GM19463 (cell line): ENCODE data around the gene AMY2B.
A peak's percentile ranks its signal among the peaks of the same experiment; 100 is the strongest.
"Not testable (repeated sequence)": the region's sequence is repeated elsewhere in the genome, so short reads cannot be mapped to it uniquely, and the experiment has no call there.

Experiments
- ATAC-seq: cut with Tn5 transposase; IDR thresholded peaks from one replicate; pipeline ENCODE4 v1.9.1; 2021; ENCODE audit warnings: mild to moderate bottlenecking, moderate library complexity; ENCODE audit not compliant: unreplicated experiment

The AMY2B gene

GRCh38 chr1:103571289-103571688, at the start of gene AMY2B:
Gene AMY2B, plus strand, starts transcription at chr1:103571589. Its CDS starts 14 bp downstream, at chr1:103571603.
- not testable (repeated sequence) for ATAC-seq

- no peak for ATAC-seq
Observed at GRCh38 chr1:103523346-103523745, 48.0 kb upstream of the AMY2B start.

- ATAC-seq, result peak; percentile 53
Observed at GRCh38 chr1:103525114-103525606, 46.2 kb upstream of the AMY2B start.

DNA sequence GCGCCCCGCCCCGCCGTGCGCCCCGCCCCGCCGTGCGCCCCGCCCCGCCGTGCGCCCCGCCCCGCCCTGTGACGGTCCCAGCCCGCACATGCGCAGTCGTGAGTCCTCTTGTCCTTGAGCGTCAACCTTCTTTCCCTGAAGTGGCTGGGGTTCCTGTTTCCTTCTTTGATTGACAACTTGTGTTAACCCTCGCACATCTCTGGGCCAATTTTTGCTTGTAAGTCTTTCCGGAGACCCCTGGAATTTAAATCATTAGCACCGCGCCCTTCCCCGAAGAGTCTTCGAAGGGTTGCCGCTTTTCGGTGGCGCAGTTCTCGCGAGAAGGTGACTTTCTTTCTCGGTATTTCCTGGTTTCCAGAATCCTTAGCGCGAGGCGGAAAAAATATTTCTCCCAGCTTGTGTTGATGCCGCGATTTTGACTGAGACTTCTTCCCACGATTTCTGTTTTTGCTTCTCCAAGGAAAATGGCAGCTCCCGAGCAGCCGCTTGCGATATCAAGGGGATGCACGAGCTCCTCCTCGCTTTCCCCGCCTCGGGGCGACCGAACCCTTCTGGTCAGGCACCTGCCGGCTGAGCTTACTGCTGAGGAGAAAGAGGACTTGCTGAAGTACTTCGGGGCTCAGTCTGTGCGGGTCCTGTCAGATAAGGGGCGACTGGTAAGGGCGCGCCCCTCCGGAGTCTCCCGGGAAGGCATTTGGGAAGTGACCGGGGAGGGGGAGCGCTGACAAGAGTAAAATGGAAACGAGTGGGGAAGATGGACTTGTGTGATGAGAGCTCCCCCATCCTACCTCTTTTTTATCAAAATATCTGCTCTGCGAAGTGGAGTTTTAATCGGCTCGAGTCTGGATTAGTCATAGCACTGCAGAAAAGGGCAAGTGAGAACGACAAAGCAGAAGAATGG, 45.5 kb upstream of the AMY2B start, which contains the start of gene RNPC3:
RNPC3 (plus strand) TSS at position 93 of the 901 bp plus-strand sequence; CDS start at position 465, 372 bp downstream.
- peak; percentile 72 for ATAC-seq

GRCh38 chr1:103527331-103527730, 44.1 kb upstream of the AMY2B start:
- no peak for ATAC-seq

- ATAC-seq, result no peak
Observed at GRCh38 chr1:103529746-103530145, 41.6 kb upstream of the AMY2B start.

DNA sequence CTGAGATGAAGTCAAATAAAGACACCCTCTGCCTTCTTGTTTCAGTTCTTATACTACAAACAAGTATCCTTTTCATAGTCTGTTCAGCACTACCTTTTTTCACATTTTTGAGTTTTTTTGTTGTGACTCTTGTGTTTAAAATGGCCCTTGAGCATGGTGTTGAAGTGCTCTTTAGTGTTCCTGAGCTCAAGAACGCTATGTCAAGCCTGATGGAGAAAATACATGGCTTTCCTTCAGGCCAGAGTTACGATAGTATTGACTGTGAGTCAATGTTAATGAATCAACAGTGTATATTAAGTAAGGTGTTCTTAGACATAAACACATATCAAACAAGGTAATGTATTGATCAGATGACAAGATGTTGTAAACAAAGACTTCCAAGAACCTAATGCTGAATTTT, 33.2 kb upstream of the AMY2B start:
- ATAC-seq, result no peak

DNA sequence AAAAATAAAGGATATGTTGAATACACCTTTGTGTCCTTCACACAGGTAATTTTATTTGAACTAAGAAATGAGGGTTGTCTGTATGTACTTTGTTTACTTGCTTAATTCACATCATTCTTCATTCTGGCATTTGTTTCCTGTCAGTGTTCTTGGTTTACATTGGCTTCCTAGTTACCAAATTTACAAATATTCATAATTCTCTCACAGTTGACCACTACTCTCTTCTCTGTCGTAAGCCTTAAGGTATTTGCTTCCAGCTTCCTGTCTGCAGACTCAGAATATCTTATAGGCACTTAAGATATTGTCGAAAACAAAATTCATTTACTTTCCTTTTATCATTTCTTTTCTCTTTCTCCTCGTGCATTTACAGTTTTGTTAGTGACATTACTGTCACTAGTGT, 30.0 kb upstream of the AMY2B start:
- ATAC-seq, result no peak

DNA sequence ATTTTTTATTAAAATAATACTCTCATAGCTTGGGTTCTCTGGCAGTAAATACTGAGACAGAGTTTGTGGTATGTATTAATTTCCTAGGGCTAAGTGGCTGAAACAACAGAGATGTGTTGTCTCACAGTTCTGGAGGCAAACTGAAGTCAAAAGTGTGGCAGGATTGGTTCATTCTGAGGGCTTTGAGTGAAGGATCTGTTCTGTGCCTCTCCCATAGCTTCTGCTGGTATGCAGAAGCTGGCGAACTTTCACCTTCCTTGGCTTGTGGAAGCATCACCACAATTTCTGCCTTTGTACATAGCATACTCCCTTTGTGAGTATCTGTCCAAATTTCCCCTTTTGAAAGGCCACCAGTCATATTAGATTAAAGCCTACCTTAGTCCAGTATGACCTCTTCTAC, 24.9 kb upstream of the AMY2B start:
- no peak for ATAC-seq

DNA sequence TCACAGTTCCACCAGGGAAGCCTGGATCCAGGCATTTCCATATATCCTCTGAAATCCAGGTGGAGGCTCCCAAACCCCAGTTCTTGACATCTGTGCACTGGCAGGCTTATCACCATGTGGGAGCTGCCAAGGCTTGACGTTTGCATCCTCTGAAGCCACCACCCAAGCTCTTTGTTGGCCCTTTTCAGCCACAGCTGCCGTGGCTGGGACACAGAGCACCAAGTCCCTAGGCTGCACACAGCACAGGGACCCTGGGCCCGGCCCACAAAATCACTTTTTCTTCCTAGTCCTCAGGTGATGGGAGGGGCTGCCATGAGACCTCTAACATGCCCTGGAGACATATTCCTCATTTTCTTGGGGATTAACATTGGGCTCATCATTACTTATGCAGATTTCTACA, 23.5 kb upstream of the AMY2B start:
- ATAC-seq, result no peak

DNA sequence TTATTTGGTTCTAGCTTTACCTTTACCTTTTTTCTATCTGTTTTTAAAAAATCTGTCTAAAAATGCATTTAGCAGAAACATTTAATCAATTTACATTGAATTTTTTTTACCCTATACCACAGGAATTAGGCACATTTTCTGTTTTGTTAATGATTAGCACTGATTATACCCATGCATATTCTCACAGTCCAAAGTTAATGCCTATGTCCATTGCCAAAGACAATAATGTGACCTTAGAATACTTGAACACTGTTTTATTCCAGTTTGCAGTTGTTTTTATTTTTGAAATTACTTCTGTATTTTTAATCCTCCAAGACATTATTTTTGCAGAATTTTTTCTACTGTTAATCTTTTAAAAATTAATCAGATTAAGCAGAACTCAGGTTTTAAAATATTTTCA, 11.0 kb upstream of the AMY2B start:
- ATAC-seq, result no peak

DNA sequence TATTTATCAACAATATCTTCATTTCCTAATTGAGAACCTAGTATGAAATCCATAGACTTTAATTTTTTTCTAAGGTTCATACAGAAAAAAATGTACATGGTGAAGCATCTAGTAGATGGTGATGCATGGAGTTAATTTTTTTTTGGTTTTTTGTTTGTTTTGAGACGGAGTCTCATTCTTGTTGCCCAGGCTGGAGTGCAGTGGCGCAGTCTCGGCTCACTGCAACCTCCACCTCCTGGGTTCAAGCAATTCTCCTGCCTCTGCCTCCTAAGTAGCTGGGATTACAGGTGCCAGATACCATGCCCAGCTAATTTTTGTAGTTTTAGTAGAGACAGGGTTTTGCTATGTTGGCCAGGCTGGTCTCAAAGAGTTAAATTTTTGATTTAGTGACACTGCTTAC, 10.3 kb upstream of the AMY2B start:
- not testable (repeated sequence) for ATAC-seq

DNA sequence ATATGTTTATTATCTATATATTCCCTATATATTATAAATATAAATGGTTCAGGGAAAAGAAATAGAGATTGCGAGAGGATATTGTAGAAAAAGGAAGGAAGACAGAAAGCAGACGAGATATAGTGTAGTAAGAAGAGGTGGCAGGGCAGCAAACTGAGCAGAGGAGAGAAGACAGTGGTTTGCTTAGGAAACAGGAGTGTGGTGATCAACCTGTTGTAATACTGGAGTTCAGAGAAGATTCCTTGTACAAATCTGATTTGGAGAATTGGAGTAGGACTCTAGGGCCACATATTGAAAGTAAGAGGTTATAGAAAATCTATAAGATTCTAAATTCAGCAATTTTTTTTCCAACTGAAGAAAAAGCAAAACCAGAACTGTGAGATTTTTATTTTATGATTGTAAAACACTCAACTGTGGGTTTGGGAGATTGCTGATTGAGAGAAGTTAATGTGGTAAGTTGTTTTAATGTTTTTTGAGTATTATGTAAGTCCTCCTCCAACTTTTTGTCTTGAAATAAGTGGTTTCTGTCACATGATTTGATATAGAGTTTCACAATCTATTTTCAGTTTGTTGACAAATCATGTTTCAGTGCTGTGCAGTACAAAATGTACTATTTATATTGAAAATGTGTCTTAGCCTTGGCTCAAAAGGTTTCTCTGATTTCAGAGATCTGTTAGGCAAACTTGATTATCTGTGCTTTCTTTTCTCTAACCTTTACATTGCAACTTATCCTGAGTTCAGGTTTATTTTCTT, 9.6 kb upstream of the AMY2B start:
- ATAC-seq, result peak; percentile 76

GRCh38 chr1:103563056-103563455, 8.3 kb upstream of the AMY2B start:
- no peak for ATAC-seq

GRCh38 chr1:103569493-103569892, 1.9 kb upstream of the AMY2B start:
- ATAC-seq, result no peak

DNA sequence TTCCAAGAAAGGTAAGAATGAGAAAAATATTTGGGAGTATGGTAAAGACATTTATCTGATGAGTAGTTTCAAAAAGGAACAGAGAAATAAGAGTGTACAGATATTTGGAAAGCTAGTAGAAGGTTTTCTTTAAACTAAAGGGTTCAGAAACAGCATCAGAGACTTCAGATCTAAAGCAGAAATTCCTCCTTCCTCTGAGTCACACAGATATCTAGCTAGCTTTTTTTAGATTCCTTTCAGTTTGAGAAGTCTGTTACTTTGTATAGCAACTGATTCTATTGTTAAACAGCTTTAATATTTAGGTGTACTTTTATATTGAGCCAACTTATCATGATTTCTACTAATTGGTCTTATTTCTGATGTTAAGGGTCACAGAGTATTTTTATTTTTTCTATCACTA, 4.7 kb downstream of the AMY2B start:
- no peak for ATAC-seq

DNA sequence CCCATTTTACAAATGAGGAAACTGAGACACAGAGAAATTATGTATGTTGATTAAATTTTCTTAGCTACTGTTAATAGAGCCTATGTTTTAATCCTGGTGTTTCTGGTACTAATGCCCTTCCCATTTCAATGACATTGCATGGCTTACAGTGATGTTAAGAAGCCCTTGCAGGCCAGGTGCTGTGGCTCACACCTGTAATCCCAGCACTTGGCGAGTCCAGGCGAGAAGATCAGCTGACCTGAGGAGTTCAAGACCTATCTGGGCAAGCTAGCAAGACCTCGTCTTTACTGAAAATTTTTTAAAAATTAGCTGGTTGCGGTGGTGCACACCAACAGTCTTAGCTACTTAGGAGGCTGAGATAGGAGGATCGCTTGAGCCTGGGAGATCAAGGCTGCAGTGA, 5.4 kb downstream of the AMY2B start:
- ATAC-seq, result not testable (repeated sequence)

DNA sequence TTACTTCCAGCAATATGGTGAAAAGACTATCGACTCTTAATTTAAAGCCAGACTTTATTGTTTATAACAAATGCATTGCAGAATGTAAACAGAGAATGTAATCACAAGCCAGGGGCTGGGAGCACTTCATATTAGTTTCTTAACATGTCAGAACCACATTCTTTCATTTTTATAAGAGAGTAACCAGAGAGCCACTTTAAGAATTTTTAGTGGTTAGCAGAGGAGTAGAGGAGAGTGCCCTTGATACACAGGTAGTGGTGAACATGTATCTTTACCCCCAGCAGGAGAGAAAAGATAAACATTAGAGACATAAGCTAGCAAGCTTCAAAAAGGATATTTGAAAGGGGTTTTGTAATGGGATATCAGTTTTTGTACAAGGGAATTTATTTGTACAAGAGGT, 11.1 kb downstream of the AMY2B start:
- ATAC-seq, result no peak

- no peak for ATAC-seq
Observed at GRCh38 chr1:103583887-103584286, 12.5 kb downstream of the AMY2B start.

GRCh38 chr1:103584537-103584936, 13.1 kb downstream of the AMY2B start:
- no peak for ATAC-seq

DNA sequence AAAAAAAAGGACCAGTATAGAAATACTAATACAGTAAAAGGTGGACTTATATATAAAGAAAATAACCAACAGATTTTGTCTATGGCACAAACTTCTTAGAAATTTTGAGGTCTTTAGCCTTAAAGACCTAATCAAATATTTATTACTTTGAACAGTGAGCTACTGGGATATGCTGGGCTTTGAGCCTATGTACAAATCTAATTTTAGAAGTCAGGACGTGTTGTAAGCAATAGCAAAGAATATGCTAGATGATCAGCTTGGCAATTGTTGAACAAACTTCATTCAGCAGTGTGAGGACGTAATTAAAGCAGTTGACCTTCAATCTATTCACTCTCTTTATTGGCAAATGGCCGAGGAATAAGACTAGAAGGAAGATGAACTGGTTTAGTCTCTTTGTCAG, 31.4 kb downstream of the AMY2B start:
- not testable (repeated sequence) for ATAC-seq

GRCh38 chr1:103616362-103616761, 45.0 kb downstream of the AMY2B start:
- ATAC-seq, result no peak
